ENCODE measurements around the gene ADCYAP1R1. TPM values are rescaled to one million over a fixed set of nuclear protein-coding genes. Genes with fewer than 3 reads are reported as not detected.
"Not testable (repeated sequence)": the region's sequence is repeated elsewhere in the genome, so short reads cannot be mapped to it uniquely, and the experiment has no call there.

The ADCYAP1R1 gene
- total RNA-seq, 1 donor from 2014 or later = 9.0 TPM

DNA sequence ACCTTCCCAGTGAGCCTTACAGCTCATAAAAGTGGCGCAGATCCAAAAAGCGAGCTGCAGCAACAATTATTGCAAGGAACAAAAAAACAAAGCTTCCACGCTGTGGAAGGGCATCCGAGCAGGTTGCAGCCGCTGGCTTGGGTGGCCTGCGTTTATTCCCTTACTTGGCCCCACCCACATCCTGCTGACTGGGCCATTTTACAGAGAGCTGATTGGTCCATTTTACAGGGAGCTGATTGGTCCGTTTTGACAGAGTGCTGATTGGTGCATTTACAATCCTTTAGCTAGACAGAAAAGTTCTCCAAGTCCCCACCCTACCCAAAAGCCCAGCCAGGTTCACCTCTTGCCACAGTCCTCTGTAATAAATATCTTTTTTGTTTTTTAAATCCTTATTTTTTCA, 85.1 kb downstream of the ADCYAP1R1 start:
- no peak overlapping the region for H3K4me3 Mint-ChIP-seq
- DNase-seq (ENCODE audit: low read depth, low spot score) = no peak
- H3K27ac Mint-ChIP-seq (ENCODE audit: unreplicated experiment) = no peak overlapping the region
- no peaks in the 10 kb centered on the region for H3K36me3 Mint-ChIP-seq (ENCODE audit: low read depth)
- H3K9me3 Mint-ChIP-seq = no peaks in the 10 kb centered on the region
- H3K27me3 Mint-ChIP-seq (ENCODE audit: low read depth) = peaks cover 16% of the 10 kb centered on the region
- no peak for TF ChIP-seq CTCF (conservative IDR thresholded peaks at IDR 0.05)
- H3K4me1 Mint-ChIP-seq = peaks cover 5% of the 10 kb centered on the region

- DNase-seq (ENCODE audit: low read depth, low spot score) = no peak
- H3K27me3 Mint-ChIP-seq (ENCODE audit: low read depth) = peaks cover 34% of the 10 kb centered on the region
- H3K4me3 Mint-ChIP-seq = no peak overlapping the region
- H3K4me1 Mint-ChIP-seq = no peaks in the 10 kb centered on the region
- TF ChIP-seq CTCF (conservative IDR thresholded peaks at IDR 0.05) = no peak
- no peak overlapping the region for H3K27ac Mint-ChIP-seq (ENCODE audit: unreplicated experiment)
- no peaks in the 10 kb centered on the region for H3K9me3 Mint-ChIP-seq
- H3K36me3 Mint-ChIP-seq (ENCODE audit: low read depth) = no peaks in the 10 kb centered on the region
These were observed 93.2 kb downstream of the ADCYAP1R1 start for GRCh38 chr7:31145339-31145738.

DNA sequence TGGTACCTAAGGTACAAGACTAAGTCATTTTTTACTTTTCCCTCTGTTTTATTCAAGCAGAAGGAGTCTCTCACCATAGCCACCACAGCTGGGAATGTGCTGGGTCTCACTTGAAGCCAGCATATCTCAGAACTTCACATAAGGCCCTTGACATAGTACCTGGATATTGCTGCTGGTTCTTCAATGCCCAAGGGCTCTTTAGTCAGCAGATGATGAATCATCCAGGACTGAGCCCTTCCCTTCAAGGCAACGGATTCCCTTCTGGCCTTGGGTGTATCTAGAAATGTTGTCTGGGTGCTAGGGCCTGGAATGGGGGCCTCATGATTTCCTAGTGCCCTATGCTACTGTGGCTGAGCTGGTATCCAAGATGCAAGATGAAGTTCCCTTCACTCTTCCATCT, 93.9 kb downstream of the ADCYAP1R1 start:
- no peak for DNase-seq (ENCODE audit: low read depth, low spot score)
- H3K36me3 Mint-ChIP-seq (ENCODE audit: low read depth) = no peaks in the 10 kb centered on the region
- H3K4me1 Mint-ChIP-seq = no peaks in the 10 kb centered on the region
- no peak for TF ChIP-seq CTCF (conservative IDR thresholded peaks at IDR 0.05)
- peaks cover 28% of the 10 kb centered on the region for H3K27me3 Mint-ChIP-seq (ENCODE audit: low read depth)
- no peaks in the 10 kb centered on the region for H3K9me3 Mint-ChIP-seq
- no peak overlapping the region for H3K4me3 Mint-ChIP-seq
- H3K27ac Mint-ChIP-seq (ENCODE audit: unreplicated experiment) = no peak overlapping the region

- Mint-ChIP-seq H3K36me3 (ENCODE audit: low read depth) (no peaks in the 10 kb centered on the region), H3K27me3 (ENCODE audit: low read depth) (peaks cover 28% of the 10 kb centered on the region), H3K4me1 (no peaks in the 10 kb centered on the region), H3K27ac (ENCODE audit: unreplicated experiment) (no peak overlapping the region), H3K4me3 (no peak overlapping the region), H3K9me3 (no peaks in the 10 kb centered on the region)
- TF ChIP-seq CTCF (conservative IDR thresholded peaks at IDR 0.05) = no peak
- DNase-seq (ENCODE audit: low read depth, low spot score) = no peak
These were observed 94.4 kb downstream of the ADCYAP1R1 start for GRCh38 chr7:31146538-31146937.

- Mint-ChIP-seq H3K36me3 (ENCODE audit: low read depth) (no peaks in the 10 kb centered on the region), H3K27me3 (ENCODE audit: low read depth) (peaks cover 3% of the 10 kb centered on the region), H3K9me3 (peaks cover 5% of the 10 kb centered on the region), H3K4me3 (no peak overlapping the region), H3K4me1 (no peaks in the 10 kb centered on the region), H3K27ac (ENCODE audit: unreplicated experiment) (no peak overlapping the region)
- TF ChIP-seq CTCF (conservative IDR thresholded peaks at IDR 0.05) = no peak
- no peak for DNase-seq (ENCODE audit: low read depth, low spot score)
These were observed 99.7 kb downstream of the ADCYAP1R1 start for GRCh38 chr7:31151849-31152248.

DNA sequence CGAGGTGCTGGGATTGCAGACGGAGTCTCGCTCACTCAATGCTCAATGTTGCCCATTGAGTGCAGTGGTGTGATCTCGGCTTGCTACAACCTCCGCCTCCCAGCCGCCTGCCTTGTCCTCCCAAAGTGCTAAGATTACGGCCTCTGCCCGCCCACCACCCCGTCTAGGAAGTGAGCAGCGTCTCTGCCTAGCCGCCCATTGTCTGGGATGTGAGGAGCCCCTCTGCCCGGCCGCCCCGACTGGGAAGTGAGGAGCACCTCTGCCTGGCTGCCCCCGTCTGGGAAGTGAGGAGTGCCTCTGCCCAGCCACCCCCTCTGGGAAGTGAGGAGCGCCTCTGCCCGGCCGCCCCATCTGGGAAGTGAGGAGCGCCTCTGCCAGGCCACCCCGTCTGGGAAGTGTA, 101.2 kb downstream of the ADCYAP1R1 start:
- not testable (repeated sequence) for H3K27me3 Mint-ChIP-seq (ENCODE audit: low read depth); H3K27ac Mint-ChIP-seq (ENCODE audit: unreplicated experiment); DNase-seq (ENCODE audit: low read depth, low spot score); H3K4me1 Mint-ChIP-seq; H3K9me3 Mint-ChIP-seq; H3K36me3 Mint-ChIP-seq (ENCODE audit: low read depth); H3K4me3 Mint-ChIP-seq
